ENCODE measurements around the gene PHF3. TPM values are rescaled to one million over a fixed set of nuclear protein-coding genes. Genes with fewer than 3 reads are reported as not detected.
A peak's percentile ranks its signal among the peaks of the same experiment; 100 is the strongest.

PHF3 gene
- total RNA-seq, 2 experiments from 2014 or later = 54.8 to 92.5 TPM

- Histone ChIP-seq H4K20me1 (ENCODE audit: insufficient read depth, low read length) (no peaks in the 10 kb centered on the region), H3K4me2 (ENCODE audit: low read length) (peak overlapping the region; percentile 43), H3K4me1 (ENCODE audit: insufficient read depth, low read length, poor library complexity, severe bottlenecking) (peaks cover 58% of the 10 kb centered on the region), H3K4me3 (ENCODE audit: low read depth, low read length, poor library complexity, severe bottlenecking) (peak overlapping the region; percentile 5), H3K27ac (ENCODE audit: low read depth, low read length, poor library complexity, severe bottlenecking) (peak overlapping the region; percentile 56), H3K9me3 (ENCODE audit: low read length) (peaks cover 7% of the 10 kb centered on the region; the same call in 1 of the 2 replicates), H3K79me2 (ENCODE audit: insufficient read depth, low read depth, low read length) (peaks cover 97% of the 10 kb centered on the region), H3K36me3 (ENCODE audit: insufficient read depth, low read length) (peaks cover 63% of the 10 kb centered on the region), H3K9me2 (ENCODE audit: insufficient read depth, low read length) (no peaks in the 10 kb centered on the region), H2AFZ (ENCODE audit: low read length) (no peak overlapping the region)
- BruUV-seq (replicated peaks) = no TSS peak
- intact Hi-C loops (cut with micrococcal nuclease; ENCODE audit: unreplicated experiment) = no loop called here
- peak; percentile 45 for DNase-seq (ENCODE audit: low spot score)
- ChIA-PET POLR2A (interaction anchor here (0.7 to 14.6 kb wide), 14 partner anchors 8 to 126 kb away, joined by 3 to 192 read pairs (median 4); partner anchors contain the start of gene PHF3), CTCF (ENCODE audit: unreplicated experiment) (interaction anchor here (0.8 to 1.0 kb wide), 3 partner anchors 9 to 13 kb away, joined by 3 read pairs; no protein-coding TSS in a partner anchor)
- TF ChIP-seq EZH2phosphoT487 (IDR thresholded peaks at IDR 0.05; ENCODE audit: borderline replicate concordance, low read depth, low read length) (no peak), CTCF (conservative IDR thresholded peaks at IDR 0.05; ENCODE audit: low read length) (no peak)
Observed at GRCh38 chr6:63672582-63673129, 37.1 kb downstream of the PHF3 start.

GRCh38 chr6:63673692-63674091, 38.1 kb downstream of the PHF3 start:
- BruUV-seq (replicated peaks) = no TSS peak
- TF ChIP-seq CTCF (conservative IDR thresholded peaks at IDR 0.05; ENCODE audit: low read length) = no peak
- TF ChIP-seq EZH2phosphoT487 (IDR thresholded peaks at IDR 0.05; ENCODE audit: borderline replicate concordance, low read depth, low read length) = no peak
- POLR2A ChIA-PET = interaction anchor here (1.0 to 14.6 kb wide), 7 partner anchors 9 to 46 kb away, joined by 3 to 192 read pairs (median 6); partner anchors contain the start of gene PHF3
- no peak for DNase-seq (ENCODE audit: low spot score)
- Histone ChIP-seq H3K4me2 (ENCODE audit: low read length) (no peak overlapping the region), H3K4me3 (ENCODE audit: low read depth, low read length, poor library complexity, severe bottlenecking) (no peak overlapping the region), H3K79me2 (ENCODE audit: insufficient read depth, low read depth, low read length) (peaks cover 97% of the 10 kb centered on the region), H4K20me1 (ENCODE audit: insufficient read depth, low read length) (no peaks in the 10 kb centered on the region), H2AFZ (ENCODE audit: low read length) (no peak overlapping the region), H3K9me3 (ENCODE audit: low read length) (peaks cover 7% of the 10 kb centered on the region; the same call in 1 of the 2 replicates), H3K9me2 (ENCODE audit: insufficient read depth, low read length) (no peaks in the 10 kb centered on the region), H3K36me3 (ENCODE audit: insufficient read depth, low read length) (peaks cover 61% of the 10 kb centered on the region), H3K27ac (ENCODE audit: low read depth, low read length, poor library complexity, severe bottlenecking) (no peak overlapping the region), H3K4me1 (ENCODE audit: insufficient read depth, low read length, poor library complexity, severe bottlenecking) (peaks cover 58% of the 10 kb centered on the region)
- CTCF ChIA-PET (ENCODE audit: unreplicated experiment) = no interaction called here
- intact Hi-C loops (cut with micrococcal nuclease; ENCODE audit: unreplicated experiment) = no loop called here

GRCh38 chr6:63674635-63675034, 39.0 kb downstream of the PHF3 start:
- Histone ChIP-seq H3K9me2 (ENCODE audit: insufficient read depth, low read length) (no peaks in the 10 kb centered on the region), H2AFZ (ENCODE audit: low read length) (no peak overlapping the region), H3K4me2 (ENCODE audit: low read length) (no peak overlapping the region), H4K20me1 (ENCODE audit: insufficient read depth, low read length) (no peaks in the 10 kb centered on the region), H3K36me3 (ENCODE audit: insufficient read depth, low read length) (peaks cover 55% of the 10 kb centered on the region), H3K4me1 (ENCODE audit: insufficient read depth, low read length, poor library complexity, severe bottlenecking) (peaks cover 65% of the 10 kb centered on the region), H3K79me2 (ENCODE audit: insufficient read depth, low read depth, low read length) (peaks cover 97% of the 10 kb centered on the region), H3K4me3 (ENCODE audit: low read depth, low read length, poor library complexity, severe bottlenecking) (no peak overlapping the region), H3K27ac (ENCODE audit: low read depth, low read length, poor library complexity, severe bottlenecking) (no peak overlapping the region), H3K9me3 (ENCODE audit: low read length) (peaks cover 7% of the 10 kb centered on the region; the same call in 1 of the 2 replicates)
- intact Hi-C loops (cut with micrococcal nuclease; ENCODE audit: unreplicated experiment) = no loop called here
- ChIA-PET CTCF (ENCODE audit: unreplicated experiment) (no interaction called here), POLR2A (interaction anchor here (1.1 to 14.6 kb wide), 2 partner anchors 9 to 18 kb away, joined by 4 to 192 read pairs; no protein-coding TSS in a partner anchor)
- DNase-seq (ENCODE audit: low spot score) = no peak
- no TSS peak for BruUV-seq (replicated peaks)
- TF ChIP-seq EZH2phosphoT487 (IDR thresholded peaks at IDR 0.05; ENCODE audit: borderline replicate concordance, low read depth, low read length) (no peak), CTCF (conservative IDR thresholded peaks at IDR 0.05; ENCODE audit: low read length) (no peak)

All from OCI-LY7 (cell line).